H1 (cell line): Measurements from ENCODE around the gene BBS4.

Experiments used
- BRCA1 ChIP-seq: IDR thresholded peaks from 2 replicates; pipeline ENCODE4 v1.6.1; 2012; ENCODE audit warnings: low read depth, low read length, improper control_type of control experiment
- CREB1 ChIP-seq: IDR thresholded peaks from 2 replicates; pipeline ENCODE4 v1.6.1; 2012; ENCODE audit warnings: inconsistent platforms
- CTCF ChIP-seq, 3 experiments: IDR thresholded peaks; 1 replicate in 2 of 3; 2 replicates in 1 of 3; pipeline versions ENCODE4 v1.5.1 to v1.6.1; 2011; ENCODE audit warnings: low read length in 3 of 3, mild to moderate bottlenecking in 3 of 3, inconsistent platforms in 2 of 3, low read depth in 1 of 3, moderate library complexity in 1 of 3; ENCODE audit not compliant: insufficient read depth in 1 of 3; ENCODE audit errors: control extremely low read depth in 1 of 3
- EP300 ChIP-seq, 2 experiments: IDR thresholded peaks; 1 replicate in 1 of 2; 2 replicates in 1 of 2; pipeline ENCODE4 v1.6.1; 2011 to 2012; ENCODE audit warnings: low read depth in 2 of 2, low read length in 2 of 2, mild to moderate bottlenecking in 2 of 2, borderline replicate concordance in 1 of 2, inconsistent platforms in 1 of 2, moderate library complexity in 1 of 2
- NRF1 ChIP-seq: IDR thresholded peaks from 2 replicates; pipeline ENCODE4 v1.6.1; 2011; ENCODE audit warnings: mild to moderate bottlenecking, low read depth, low read length, improper control_type of control experiment
- POLR2A ChIP-seq, 2 experiments: IDR thresholded peaks; 1 replicate in 1 of 2; 2 replicates in 1 of 2; pipeline ENCODE4 v1.6.1; 2011; ENCODE audit warnings: low read depth in 2 of 2, low read length in 2 of 2, mild to moderate bottlenecking in 2 of 2; ENCODE audit errors: control extremely low read depth in 1 of 2
- POLR2AphosphoS5 ChIP-seq: IDR thresholded peaks from 2 replicates; pipeline ENCODE4 v1.6.1; 2011; ENCODE audit warnings: low read depth, low read length
- USF2 ChIP-seq: IDR thresholded peaks from 2 replicates; pipeline ENCODE4 v1.6.1; 2011; ENCODE audit warnings: low read length, improper control_type of control experiment

- no peak for TF ChIP-seq CREB1
- TF ChIP-seq NRF1: no peak
- no peak for TF ChIP-seq CTCF (IDR thresholded peaks at IDR 0.05; ENCODE audit: control extremely low read depth in 1 of 3, insufficient read depth in 1 of 3, low read depth in 1 of 3, low read length in 3 of 3)
- TF ChIP-seq POLR2A (IDR thresholded peaks at IDR 0.05; ENCODE audit: control extremely low read depth in 1 of 2, low read depth in 2 of 2, low read length in 2 of 2): no peak
- no peak for TF ChIP-seq BRCA1
- TF ChIP-seq USF2: no peak
- TF ChIP-seq EP300 (IDR thresholded peaks at IDR 0.05; ENCODE audit: borderline replicate concordance in 1 of 2, low read depth in 2 of 2, low read length in 2 of 2): no peak
- TF ChIP-seq POLR2AphosphoS5: no peak
These were observed 101.5 kb downstream of the BBS4 start for GRCh38 chr15:72787526-72787925.
